ENCODE measurements around the gene DRD3.

Gene DRD3

DNA sequence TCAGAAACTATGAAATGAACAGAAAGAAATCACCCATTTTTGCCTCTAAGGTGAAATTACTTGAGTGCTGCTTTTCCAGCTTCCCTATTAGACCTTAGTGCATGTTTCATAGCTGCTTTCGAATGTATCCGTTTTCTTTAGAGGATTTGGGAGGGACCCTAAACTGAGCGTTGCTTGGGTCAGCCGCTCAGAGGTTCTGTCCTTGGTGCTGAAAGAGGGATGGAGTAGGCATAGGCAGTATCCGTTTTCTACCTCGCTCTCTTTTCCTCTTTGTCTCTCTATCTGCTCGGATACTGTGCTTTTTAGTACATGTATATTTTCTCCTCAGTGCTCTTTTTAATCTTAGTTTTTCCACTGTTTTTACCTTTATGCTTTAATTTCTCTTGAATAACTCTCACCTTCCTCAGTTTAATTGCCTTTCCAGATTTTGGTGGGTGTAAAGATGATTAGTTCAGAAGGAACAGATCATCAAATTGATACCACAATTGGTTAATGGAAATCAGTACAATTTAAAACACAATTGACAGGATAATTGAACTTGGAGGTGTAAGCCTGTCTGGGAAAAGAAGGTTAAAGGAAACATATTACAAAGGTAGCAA lies at the start of gene DRD3:
DRD3 (minus strand) TSS at position 283 of the 599 bp plus-strand sequence. CDS start 7,060 bp downstream, outside the sequence.
- peak; percentile 1 for DNase-seq

DNA sequence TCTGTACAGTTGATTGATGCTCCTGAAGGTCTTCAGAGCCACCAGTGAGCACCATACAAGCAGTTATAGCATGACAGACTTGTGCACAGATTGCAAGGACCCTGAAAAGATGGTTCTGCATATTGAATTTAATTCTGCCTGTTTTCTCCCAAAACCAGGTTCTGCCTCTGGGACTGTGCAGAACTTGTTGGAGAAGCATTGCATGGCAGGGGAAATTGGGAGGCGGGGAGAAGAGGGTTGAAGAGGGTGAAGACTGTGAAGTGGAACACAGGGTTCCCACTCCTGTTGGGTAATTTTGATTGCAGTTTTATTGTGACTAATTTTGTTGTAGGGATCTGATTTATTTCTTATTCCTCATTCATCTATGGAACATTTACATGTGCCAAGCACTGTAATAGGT lies 48.2 kb upstream of the DRD3 start:
- DNase-seq, result no peak

DNA sequence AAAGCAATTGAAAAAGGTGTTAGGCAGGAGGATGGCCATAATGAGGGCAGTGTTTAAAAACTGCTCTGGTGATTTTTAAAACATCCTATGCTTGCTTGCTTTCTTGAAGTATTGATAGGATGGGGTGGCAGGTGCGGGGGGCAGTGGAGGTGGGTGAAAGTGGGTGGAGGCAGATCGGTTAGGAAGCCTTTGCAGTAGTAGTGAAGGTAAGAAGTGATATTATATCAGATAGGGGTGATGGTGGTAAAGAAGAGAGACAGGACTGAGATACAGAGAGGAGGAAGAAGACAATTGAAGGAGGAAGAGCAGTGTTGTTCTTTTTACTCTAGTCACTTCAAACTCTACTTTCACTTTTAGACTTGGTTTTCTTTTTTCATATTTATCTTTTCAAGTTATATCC lies 47.5 kb upstream of the DRD3 start:
- no peak for DNase-seq

DNA sequence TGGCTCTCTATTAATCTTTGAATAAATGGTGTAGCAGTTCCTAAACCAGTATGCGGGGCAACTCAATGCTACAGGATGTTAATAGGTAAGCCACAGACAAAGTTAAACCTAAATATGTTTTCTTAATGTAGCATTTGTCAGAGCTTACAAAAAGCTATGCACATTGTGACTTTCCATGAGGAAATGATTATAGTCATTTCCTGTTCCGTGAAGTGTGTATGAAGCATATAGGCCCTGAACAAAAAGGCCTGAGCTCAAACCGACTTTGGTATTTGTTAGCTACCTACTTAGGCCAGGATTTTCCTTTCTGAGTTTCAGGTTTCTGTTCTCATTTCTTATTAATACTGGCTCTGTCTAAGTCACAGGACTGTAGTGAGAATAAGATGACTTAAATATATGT lies 44.3 kb upstream of the DRD3 start:
- no peak for DNase-seq

GRCh38 chr3:114221881-114222264 lies 43.0 kb upstream of the DRD3 start:
- DNase-seq, result no peak

DNA sequence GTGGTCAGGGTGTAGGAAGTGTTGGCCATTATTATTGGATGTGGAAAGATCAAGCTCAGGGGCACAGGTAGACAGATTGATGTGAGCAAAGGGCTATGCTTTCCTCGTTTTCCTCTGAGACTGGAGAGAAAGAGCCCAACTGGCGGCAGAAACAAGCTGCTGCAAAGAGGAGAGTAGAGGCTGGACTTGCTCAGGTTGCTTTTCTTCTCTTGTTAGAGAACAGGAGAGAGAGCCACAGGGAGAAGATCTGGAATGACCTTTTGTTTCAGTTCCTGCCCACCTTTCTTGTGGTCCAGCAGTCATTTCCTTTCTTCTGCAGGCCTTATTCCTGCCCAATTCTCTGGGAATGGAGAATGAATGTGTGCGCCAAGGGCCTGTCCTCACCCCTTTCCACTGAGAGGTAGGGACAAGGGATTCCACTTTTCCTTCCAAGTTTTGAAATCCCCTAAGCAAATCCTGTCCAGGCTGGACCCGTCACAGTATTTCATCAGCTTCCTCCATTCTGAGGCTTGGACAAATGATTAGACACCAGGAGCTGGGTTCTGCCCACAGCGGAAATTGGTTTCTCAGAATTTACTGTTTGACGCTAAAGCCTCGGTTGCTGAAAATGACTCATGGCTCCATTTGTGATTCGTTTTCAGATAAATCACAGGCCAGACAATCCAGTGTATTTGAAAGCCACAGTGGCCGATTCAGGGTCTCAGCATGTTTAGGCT lies 42.5 kb upstream of the DRD3 start:
- no peak for DNase-seq

- no peak for DNase-seq
These were observed 40.9 kb upstream of the DRD3 start for GRCh38 chr3:114219741-114220140.

- no peak for DNase-seq
These were observed 39.8 kb upstream of the DRD3 start for GRCh38 chr3:114218578-114219185.

DNA sequence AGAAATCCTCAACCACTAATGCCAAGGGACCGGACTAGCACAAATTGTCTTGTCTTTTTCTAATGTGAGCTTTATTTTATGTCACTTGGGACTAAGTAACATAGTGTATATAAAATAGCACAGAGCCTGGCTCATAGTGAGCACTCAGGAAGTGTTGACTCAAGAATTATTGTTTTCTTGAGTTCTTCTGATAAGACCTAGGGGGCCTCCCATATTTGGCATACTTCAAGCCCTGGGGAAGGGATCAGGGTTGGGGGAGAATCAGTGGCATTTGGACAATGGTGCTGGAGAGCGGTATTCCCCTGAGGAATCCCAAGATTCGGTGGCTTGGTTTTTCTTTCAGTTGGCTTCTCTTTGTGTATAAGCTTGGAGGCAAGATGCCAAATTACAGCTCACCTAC lies 39.2 kb upstream of the DRD3 start:
- DNase-seq, result no peak

GRCh38 chr3:114217266-114217665 lies 38.4 kb upstream of the DRD3 start:
- DNase-seq, result no peak

DNA sequence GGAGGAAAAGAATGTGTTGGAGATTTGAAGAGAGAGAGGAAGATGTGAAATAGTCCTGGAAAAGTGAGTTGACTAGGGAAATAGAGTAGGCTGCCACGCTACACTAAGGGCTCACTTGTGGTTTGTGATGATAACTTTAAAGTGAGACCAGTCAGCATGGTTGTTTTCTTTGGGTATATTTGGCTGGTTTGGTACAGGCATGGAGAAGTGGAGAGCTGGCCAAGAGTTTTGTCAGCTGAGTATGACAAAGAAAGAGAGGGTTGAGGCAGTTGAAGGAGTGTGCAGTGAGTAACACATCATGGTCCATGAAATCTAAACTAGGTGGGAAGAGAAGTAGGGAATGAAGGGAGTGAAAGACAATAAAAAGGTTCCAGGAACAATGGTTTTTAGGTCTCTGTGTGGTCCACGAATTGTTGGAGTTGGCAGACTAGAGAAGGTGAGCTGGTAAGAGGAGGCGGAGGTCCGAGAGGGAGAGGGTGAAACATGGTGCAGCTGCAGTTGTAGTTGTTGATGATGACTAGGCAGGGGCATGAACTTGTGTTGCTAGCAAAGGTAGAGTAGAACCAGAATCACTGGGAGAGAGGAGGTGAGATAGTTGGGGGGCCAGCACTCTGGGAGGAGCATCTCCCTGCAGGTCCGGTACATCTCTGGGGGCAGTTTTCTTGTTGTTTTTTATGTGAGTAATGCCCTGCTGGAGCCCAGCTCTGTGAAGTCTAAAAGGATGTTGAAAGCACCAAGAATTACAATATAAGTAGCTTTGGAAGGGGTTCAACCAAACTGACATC lies 37.5 kb upstream of the DRD3 start:
- DNase-seq, result no peak

GRCh38 chr3:114214542-114215341 lies 35.9 kb upstream of the DRD3 start:
- DNase-seq, result no peak

DNA sequence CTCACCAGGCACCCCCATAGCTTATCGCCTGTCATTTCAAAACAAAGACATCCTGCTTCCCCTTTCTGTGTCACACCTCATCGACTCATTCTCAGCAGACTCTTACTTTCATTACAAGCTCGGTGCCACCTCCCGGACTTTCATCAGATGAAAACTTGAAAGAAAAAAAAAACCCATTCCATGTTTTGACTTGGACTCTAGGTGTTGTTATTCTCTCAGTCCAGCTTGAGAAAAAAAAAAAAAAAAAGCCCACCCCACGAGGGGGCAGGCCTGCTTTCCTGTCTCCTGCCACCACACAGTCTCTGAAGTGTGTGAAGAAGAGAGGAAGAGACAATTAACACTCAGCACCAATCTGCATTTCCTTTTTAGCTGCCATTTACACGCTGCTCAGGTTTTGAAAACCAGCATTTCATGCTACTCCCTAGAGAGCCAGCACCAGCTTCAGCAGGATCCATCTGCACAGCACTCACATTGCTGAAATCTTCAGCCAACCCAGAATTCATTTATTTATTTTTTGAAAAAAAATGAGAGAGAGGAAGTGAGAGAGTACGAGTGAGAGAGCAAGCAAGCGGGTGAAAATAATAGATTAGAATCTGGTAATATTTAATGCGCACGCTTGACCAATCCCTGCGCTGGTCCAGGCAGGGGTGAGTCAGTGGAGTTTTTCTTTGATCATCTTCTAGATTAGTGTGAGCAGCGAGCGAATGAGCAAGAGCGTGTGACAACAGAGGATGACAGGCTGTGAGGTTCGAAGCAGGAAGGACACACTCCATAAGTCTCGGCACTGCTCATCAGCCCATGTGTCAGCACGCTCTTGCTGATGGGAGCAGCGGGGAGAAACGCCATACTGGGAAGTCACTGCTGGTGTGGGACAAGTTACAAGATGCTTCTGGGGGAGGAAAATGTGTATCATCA lies 35.0 kb upstream of the DRD3 start:
- DNase-seq, result peak; percentile 46 to 66

DNA sequence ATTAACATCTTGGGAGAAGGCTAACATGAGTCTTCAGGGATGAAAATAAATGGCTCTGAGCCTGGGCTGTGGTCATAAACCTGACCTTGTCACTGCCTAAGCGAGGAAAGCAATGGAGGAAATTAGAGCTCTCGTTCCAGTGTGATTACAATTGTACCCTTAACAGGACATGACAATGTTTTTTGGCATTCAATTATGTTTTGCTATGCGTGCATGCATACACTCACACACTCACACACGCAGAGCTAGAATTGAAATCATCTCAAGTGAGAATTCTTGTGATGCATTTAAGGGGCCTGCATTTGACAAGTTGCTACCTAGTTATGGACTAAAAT lies 34.4 kb upstream of the DRD3 start:
- DNase-seq, result no peak

DNA sequence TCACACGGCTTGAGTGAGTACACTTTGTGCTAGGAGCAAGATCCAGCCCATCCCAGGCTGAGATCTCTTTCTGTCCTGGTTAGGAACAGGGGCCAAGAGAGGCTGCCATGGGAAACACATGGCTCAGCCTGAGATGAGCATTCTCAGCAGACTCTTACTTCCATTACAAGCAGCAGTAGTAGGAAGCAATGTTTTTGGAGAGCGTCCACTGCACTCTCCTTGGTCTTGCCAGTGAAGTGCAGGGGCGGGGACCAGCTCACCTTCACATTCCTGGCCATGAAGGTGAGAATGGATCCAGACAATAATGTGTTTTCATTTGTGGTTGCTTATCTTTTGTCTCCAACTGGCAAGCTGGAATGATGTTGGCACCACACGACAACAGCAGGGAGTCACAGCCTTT lies 33.8 kb upstream of the DRD3 start:
- no peak for DNase-seq

DNA sequence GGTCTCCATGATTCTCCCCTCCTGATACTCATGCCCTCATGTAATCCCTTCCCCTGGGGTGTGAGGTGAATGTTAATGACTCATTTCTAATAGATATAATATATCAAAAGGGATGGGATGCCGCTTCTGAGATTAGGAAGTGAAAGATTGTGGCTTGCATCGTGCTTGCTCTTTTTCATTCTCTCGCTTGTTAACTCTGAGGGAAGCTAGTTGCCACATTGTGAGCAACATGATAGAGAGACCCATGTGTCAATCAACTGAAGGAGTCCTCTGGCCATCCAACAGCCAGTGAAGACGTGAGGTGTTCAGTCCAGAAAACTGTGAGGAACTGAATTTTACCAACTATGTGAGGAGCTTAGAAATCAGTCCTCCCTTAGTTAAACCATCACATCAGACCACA lies 28.9 kb upstream of the DRD3 start:
- DNase-seq, result no peak

DNA sequence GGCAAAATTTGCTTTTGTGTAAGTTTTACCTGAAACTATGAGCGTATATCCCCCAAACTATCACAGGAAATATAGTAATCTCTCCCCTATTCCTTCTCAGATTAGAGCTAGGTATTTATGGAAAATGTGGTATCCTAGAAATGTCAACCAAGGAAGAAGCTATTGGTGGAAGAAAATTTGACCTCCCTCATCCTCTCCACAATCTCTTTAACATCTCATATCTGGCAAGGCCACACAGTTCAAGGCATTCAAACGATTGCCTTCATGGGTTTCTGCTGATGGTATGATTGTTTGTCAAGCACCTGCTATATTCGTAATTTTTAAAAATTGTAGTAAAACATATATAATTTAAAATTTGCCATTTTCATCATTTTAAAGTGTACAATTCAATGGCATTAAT lies 27.5 kb upstream of the DRD3 start:
- no peak for DNase-seq

- no peak for DNase-seq
These were observed 26.7 kb upstream of the DRD3 start for GRCh38 chr3:114205541-114205940.

DNA sequence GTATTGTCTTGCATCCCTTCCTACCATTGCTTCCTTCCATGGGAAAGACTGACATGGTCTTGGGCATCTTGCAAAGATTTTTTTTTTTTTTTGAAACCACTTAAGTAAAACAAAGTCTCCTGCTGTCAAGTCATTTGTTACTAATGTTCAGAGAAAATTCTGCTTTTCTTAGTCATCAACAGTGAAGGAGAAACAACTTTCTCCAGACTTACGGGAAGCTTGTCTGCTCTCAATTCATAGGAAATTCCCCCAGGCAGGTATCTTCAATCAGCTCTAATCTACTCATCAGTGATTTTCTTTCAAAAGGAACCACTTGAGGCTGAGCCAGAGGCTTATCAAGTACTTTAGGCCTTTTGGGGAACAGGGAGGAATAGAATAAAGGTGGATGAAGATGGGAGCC lies 15.9 kb upstream of the DRD3 start:
- no peak for DNase-seq

- no peak for DNase-seq
These were observed 13.3 kb upstream of the DRD3 start for GRCh38 chr3:114192136-114192535.

DNA sequence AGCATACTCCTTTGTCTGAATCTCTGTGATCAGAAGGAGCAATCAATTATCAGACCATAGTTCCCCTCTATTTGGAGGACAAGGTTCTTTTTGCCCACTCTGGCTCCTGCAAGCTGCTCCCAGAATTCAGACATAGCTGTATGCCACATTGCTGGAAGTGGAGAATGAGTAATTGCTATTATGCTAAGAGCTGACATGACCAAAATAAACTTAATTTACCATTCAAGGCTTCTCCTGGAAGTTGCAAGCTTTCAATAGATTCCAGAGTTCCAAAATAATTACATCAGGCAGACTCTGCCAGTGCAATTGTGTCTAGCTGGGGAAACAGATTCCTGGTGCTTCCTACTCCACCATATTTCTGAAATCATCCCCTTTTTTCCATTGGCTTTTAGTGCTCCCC lies 7.6 kb upstream of the DRD3 start:
- no peak for DNase-seq

DNA sequence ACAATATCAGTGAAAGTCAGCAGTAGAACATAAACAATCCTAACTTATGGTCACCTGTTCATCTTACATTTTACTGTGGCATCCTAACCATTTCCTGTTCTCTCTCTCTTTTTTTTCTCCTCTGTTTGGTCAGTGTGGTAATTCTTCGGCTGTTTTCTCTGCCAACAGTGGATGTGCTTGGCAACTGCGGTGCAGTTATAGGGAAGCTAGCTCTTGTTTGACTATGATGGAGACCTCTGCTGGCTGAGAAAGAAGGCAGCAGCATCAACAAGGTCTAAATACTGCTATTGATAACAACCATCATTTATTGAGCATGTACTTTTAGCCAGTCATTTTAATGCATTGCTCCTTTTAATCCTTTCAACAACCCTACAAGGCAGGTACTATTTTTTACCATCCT lies 723 bp upstream of the DRD3 start:
- DNase-seq, result no peak
